HL-60 (cell line): Measurements from ENCODE around the gene HSDL2.

Experiments used
- CTCF ChIP-seq: IDR thresholded peaks from one replicate; pipeline ENCODE4 v1.5.1; 2011; ENCODE audit warnings: low read length, control low read depth, inconsistent platforms; ENCODE audit not compliant: insufficient read depth
- GABPA ChIP-seq: IDR thresholded peaks from 2 replicates; pipeline ENCODE4 v1.6.1; 2012; ENCODE audit warnings: low read depth
- POLR2AphosphoS5 ChIP-seq: IDR thresholded peaks from 2 replicates; pipeline ENCODE4 v1.6.1; 2012; ENCODE audit warnings: low read depth
- SPI1 ChIP-seq: IDR thresholded peaks from 2 replicates; pipeline ENCODE4 v1.6.1; 2012; ENCODE audit warnings: low read depth, mild to moderate bottlenecking, borderline replicate concordance

- TF ChIP-seq CTCF: no peak
- no peak for TF ChIP-seq POLR2AphosphoS5
- TF ChIP-seq SPI1: no peak
- TF ChIP-seq GABPA: no peak
Observed at GRCh38 chr9:112446080-112446479, 66.2 kb downstream of the HSDL2 start.
